Uterus (tissue), 2 donors: ENCODE measurements around the gene RGS10.

Experiments used
- POLR2A ChIP-seq, 2 donors: fragments of 450-650 bp; IDR thresholded peaks; one replicate each; pipeline ENCODE4 v1.6.1; 2016; ENCODE audit warnings: antibody characterized with exemption in 2 of 2, mild to moderate bottlenecking in 1 of 2, moderate library complexity in 1 of 2
- TF ChIP-seq, protein P1 (sequence below), 4 experiments: fragments of 200-600 bp in 2 of 4; fragments of 450-650 bp in 2 of 4; sonication (generic) in 2 of 4; IDR thresholded peaks; one replicate each; pipeline ENCODE4 v1.5.1; 2016 to 2019; ENCODE audit warnings: antibody characterized with exemption in 4 of 4, mild to moderate bottlenecking in 2 of 4, moderate library complexity in 1 of 4

GRCh38 chr10:119491966-119492757 lies 50.4 kb downstream of the RGS10 start:
- TF ChIP-seq, protein P1, sequence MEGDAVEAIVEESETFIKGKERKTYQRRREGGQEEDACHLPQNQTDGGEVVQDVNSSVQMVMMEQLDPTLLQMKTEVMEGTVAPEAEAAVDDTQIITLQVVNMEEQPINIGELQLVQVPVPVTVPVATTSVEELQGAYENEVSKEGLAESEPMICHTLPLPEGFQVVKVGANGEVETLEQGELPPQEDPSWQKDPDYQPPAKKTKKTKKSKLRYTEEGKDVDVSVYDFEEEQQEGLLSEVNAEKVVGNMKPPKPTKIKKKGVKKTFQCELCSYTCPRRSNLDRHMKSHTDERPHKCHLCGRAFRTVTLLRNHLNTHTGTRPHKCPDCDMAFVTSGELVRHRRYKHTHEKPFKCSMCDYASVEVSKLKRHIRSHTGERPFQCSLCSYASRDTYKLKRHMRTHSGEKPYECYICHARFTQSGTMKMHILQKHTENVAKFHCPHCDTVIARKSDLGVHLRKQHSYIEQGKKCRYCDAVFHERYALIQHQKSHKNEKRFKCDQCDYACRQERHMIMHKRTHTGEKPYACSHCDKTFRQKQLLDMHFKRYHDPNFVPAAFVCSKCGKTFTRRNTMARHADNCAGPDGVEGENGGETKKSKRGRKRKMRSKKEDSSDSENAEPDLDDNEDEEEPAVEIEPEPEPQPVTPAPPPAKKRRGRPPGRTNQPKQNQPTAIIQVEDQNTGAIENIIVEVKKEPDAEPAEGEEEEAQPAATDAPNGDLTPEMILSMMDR (IDR thresholded peaks at IDR 0.05): no peak
- no peak for TF ChIP-seq POLR2A (IDR thresholded peaks at IDR 0.05)
